IMR-90 (cell line): ENCODE data around the gene TLCD5. TPM values are rescaled to one million over a fixed set of nuclear protein-coding genes. Genes with fewer than 3 reads are reported as not detected.

Experiments used
- ATAC-seq: fragments of 200-7000 bp; cut with Tn5 transposase; 2 replicates; pipeline ENCODE4 v1.9.1; 2020; ENCODE audit warnings: low read depth, mild to moderate bottlenecking, moderate library complexity
- BruUV-seq: library from RNA; stranded (reverse); fragments of 400-500 nt; replicated peaks from 2 replicates; lab custom pipeline; 2021; lab: Mats Ljungman, UMichigan
- CTCF ChIA-PET: fragments of 300-600 bp; formaldehyde crosslinking; extraction: SDS; loops from one replicate; lab custom pipeline; 2021; ENCODE audit warnings: antibody characterized with exemption; lab: Yijun Ruan, JAX
- POLR2A ChIA-PET: fragments of 300-600 bp; sonication (Branson Sonifier 250); formaldehyde crosslinking; loops from one replicate; lab custom pipeline; 2022; ENCODE audit warnings: antibody characterized with exemption; ENCODE audit not compliant: unreplicated experiment; lab: Charles Lee
- DNase-seq: peaks from one replicate; pipeline ENCODE4 v3.0.0; 2013
- H2AFZ ChIP-seq: replicated peaks from 2 replicates; pipeline ENCODE3; 2013; ENCODE audit warnings: low read length, mild to moderate bottlenecking; ENCODE audit not compliant: poor library complexity
- H2AK5ac ChIP-seq: 2 replicates; pipeline ENCODE4 v1.6.1; 2013; ENCODE audit warnings: low read depth, low read length, inconsistent platforms
- H2AK9ac ChIP-seq: replicated peaks from 2 replicates; pipeline ENCODE3; 2013; ENCODE audit warnings: mild to moderate bottlenecking, low read depth, low read length, moderate library complexity; ENCODE audit not compliant: poor library complexity
- H2BK120ac ChIP-seq: 2 replicates; pipeline ENCODE4 v1.6.1; 2013; ENCODE audit warnings: low read depth, low read length, inconsistent platforms
- H2BK15ac ChIP-seq: 3 replicates; pipeline ENCODE4 v1.6.1; 2013; ENCODE audit warnings: low read depth, low read length, inconsistent platforms
- H2BK20ac ChIP-seq: 2 replicates; pipeline ENCODE4 v1.6.1; 2013; ENCODE audit warnings: low read depth, mild to moderate bottlenecking, inconsistent platforms, low read length, moderate library complexity
- H2BK5ac ChIP-seq: 2 replicates; pipeline ENCODE4 v1.6.1; 2013; ENCODE audit warnings: mild to moderate bottlenecking, low read depth, low read length, inconsistent platforms; ENCODE audit not compliant: poor library complexity, severe bottlenecking
- H3K14ac ChIP-seq: replicated peaks from 2 replicates; pipeline ENCODE4 v1.6.1; 2013; ENCODE audit warnings: low read depth, low read length, inconsistent platforms
- H3K18ac ChIP-seq: 2 replicates; pipeline ENCODE4 v1.6.1; 2013; ENCODE audit warnings: low read depth, low read length, control low read depth
- H3K23ac ChIP-seq: 2 replicates; pipeline ENCODE4 v1.6.1; 2013; ENCODE audit warnings: low read depth, low read length, inconsistent platforms
- H3K27ac ChIP-seq: 2 replicates; pipeline ENCODE4 v1.5.1; 2013; ENCODE audit warnings: mild to moderate bottlenecking, control low read depth, low read length; ENCODE audit not compliant: insufficient read depth
- H3K27me3 ChIP-seq: 2 replicates; pipeline ENCODE4 v1.6.1; 2013; ENCODE audit warnings: low read length; ENCODE audit not compliant: control insufficient read depth, insufficient read depth
- H3K36me3 ChIP-seq: 2 replicates; pipeline ENCODE4 v1.6.1; 2013; ENCODE audit warnings: low read length, mixed read lengths; ENCODE audit not compliant: control insufficient read depth, insufficient read depth
- H3K4ac ChIP-seq: 2 replicates; pipeline ENCODE4 v1.6.1; 2013; ENCODE audit warnings: low read depth, low read length, inconsistent platforms
- H3K4me1 ChIP-seq: 2 replicates; pipeline ENCODE4 v1.6.1; 2013; ENCODE audit warnings: low read length, mixed read lengths; ENCODE audit not compliant: control insufficient read depth, insufficient read depth
- H3K4me2 ChIP-seq: 2 replicates; pipeline ENCODE4 v1.6.1; 2013; ENCODE audit warnings: low read depth, mild to moderate bottlenecking, control low read depth, low read length, moderate library complexity
- H3K4me3 ChIP-seq: 2 replicates; pipeline ENCODE4 v1.5.1; 2013; ENCODE audit warnings: low read depth, mild to moderate bottlenecking, control low read depth, low read length, moderate library complexity; ENCODE audit not compliant: insufficient read depth
- H3K56ac ChIP-seq: 2 replicates; pipeline ENCODE4 v1.6.1; 2013; ENCODE audit warnings: low read length, inconsistent platforms; ENCODE audit not compliant: insufficient read depth; ENCODE audit errors: extremely low read depth
- H3K79me1 ChIP-seq, 2 experiments: 2 replicates each; pipeline ENCODE4 v1.6.1; 2013; ENCODE audit warnings: low read length in 2 of 2, inconsistent platforms in 1 of 2, low read depth in 1 of 2
- H3K9ac ChIP-seq: 2 replicates; pipeline ENCODE4 v1.6.1; 2013; ENCODE audit warnings: low read depth, low read length, control low read depth
- H3K9me1 ChIP-seq: 2 replicates; pipeline ENCODE4 v1.6.1; 2013; ENCODE audit warnings: low read length, inconsistent platforms; ENCODE audit not compliant: insufficient read depth
- H3K9me3 ChIP-seq: 2 replicates; pipeline ENCODE4 v1.6.1; 2013; ENCODE audit warnings: low read length; ENCODE audit not compliant: control insufficient read depth, insufficient read depth
- H4K20me1 ChIP-seq: 2 replicates; pipeline ENCODE4 v1.6.1; 2013; ENCODE audit warnings: low read length, inconsistent platforms; ENCODE audit not compliant: insufficient read depth
- H4K5ac ChIP-seq: 2 replicates; pipeline ENCODE4 v1.6.1; 2013; ENCODE audit warnings: mild to moderate bottlenecking, low read depth, low read length, control low read depth
- H4K8ac ChIP-seq, 2 experiments: 2 replicates each; pipeline ENCODE4 v1.6.1; 2013; ENCODE audit warnings: low read depth in 2 of 2, low read length in 2 of 2, control low read depth in 1 of 2, inconsistent platforms in 1 of 2
- H4K91ac ChIP-seq: 2 replicates; pipeline ENCODE4 v1.6.1; 2013; ENCODE audit warnings: low read depth, low read length, inconsistent platforms; ENCODE audit not compliant: insufficient read depth
- BHLHE40 ChIP-seq: fragments of 150-350 bp; IDR thresholded peaks from 2 replicates; pipeline ENCODE4 v1.6.1; 2016; ENCODE audit warnings: mild to moderate bottlenecking, low read depth, low read length
- CHD1 ChIP-seq: IDR thresholded peaks from 2 replicates; pipeline ENCODE4 v1.6.1; 2012; ENCODE audit warnings: low read depth, low read length, improper control_type of control experiment
- MAZ ChIP-seq: IDR thresholded peaks from 2 replicates; pipeline ENCODE4 v1.6.1; 2012; ENCODE audit warnings: low read depth, mild to moderate bottlenecking, low read length, improper control_type of control experiment, moderate library complexity, borderline replicate concordance
- MXI1 ChIP-seq: IDR thresholded peaks from 2 replicates; pipeline ENCODE4 v1.6.1; 2012; ENCODE audit warnings: low read depth, mild to moderate bottlenecking, low read length, moderate library complexity, borderline replicate concordance
- NFE2L2 ChIP-seq: fragments of 150-350 bp; IDR thresholded peaks from 2 replicates; pipeline ENCODE4 v1.6.1; 2016; ENCODE audit warnings: low read depth, mild to moderate bottlenecking, low read length
- RCOR1 ChIP-seq: IDR thresholded peaks from 2 replicates; pipeline ENCODE4 v1.6.1; 2012; ENCODE audit warnings: mild to moderate bottlenecking, low read length, improper control_type of control experiment; ENCODE audit not compliant: insufficient replicate concordance
- RFX5 ChIP-seq: IDR thresholded peaks from 2 replicates; pipeline ENCODE4 v1.8.0; 2012; ENCODE audit warnings: low read depth, mild to moderate bottlenecking, low read length, moderate library complexity
- SMC3 ChIP-seq: fragments of 150-350 bp; IDR thresholded peaks from 2 replicates; pipeline ENCODE4 v1.6.1; 2016; ENCODE audit warnings: low read depth, mild to moderate bottlenecking, antibody characterized with exemption, low read length, moderate library complexity
- WGBS, 2 experiments: methylation state at CpG; one replicate each; pipeline versions ENCODE4 v1.1.5 to v1.1.7; 2013; ENCODE audit warnings: missing lambda C conversion rate in 2 of 2; ENCODE audit not compliant: insufficient read length in 1 of 2; ENCODE audit errors: extremely low coverage in 2 of 2; 5-methylcytosine and 5-hydroxymethylcytosine counted together
- dilution Hi-C: fragments of 300-500 bp; cut with HindIII; formaldehyde crosslinking; loops from one replicate; pipeline ENCODE4 v1.14.3; 2018; ENCODE audit warnings: low sequenced_read_pairs; ENCODE audit not compliant: unreplicated experiment
- in situ Hi-C: fragments of 300-500 bp; cut with MboI; formaldehyde crosslinking; loops from 3 replicates; pipeline ENCODE4 v1.14.3; 2019; ENCODE audit warnings: low sequenced_read_pairs, inconsistent platforms, mixed read lengths
- intact Hi-C: fragments of 100-400 bp; cut with micrococcal nuclease; formaldehyde crosslinking; loops from 2 replicates; pipeline ENCODE4 v1.10.0; 2022
- polyA plus RNA-seq, 3 experiments: library from polyadenylated mRNA; depleted of rRNA; stranded (reverse); fragments of >200 nt; gene quantifications; 2 replicates each; pipeline ENCODE4 v1.2.3, GENCODE V29; 2012; ENCODE audit warnings: low replicate concordance in 1 of 3
- total RNA-seq: library from RNA; depleted of rRNA; stranded (reverse); fragments of >200 nt; gene quantifications from 2 replicates; pipeline ENCODE4 v1.2.3, GENCODE V29; 2012
- TF ChIP-seq, protein P1 (sequence below): fragments of 150-350 bp; IDR thresholded peaks from 2 replicates; pipeline ENCODE4 v1.6.1; 2016; ENCODE audit warnings: low read depth, mild to moderate bottlenecking, low read length, moderate library complexity, borderline replicate concordance

The TLCD5 gene
- total and polyA plus RNA-seq, 2 of the 4 experiments (the other 2 are of a cell fraction): 9.5 to 11.5 TPM

DNA sequence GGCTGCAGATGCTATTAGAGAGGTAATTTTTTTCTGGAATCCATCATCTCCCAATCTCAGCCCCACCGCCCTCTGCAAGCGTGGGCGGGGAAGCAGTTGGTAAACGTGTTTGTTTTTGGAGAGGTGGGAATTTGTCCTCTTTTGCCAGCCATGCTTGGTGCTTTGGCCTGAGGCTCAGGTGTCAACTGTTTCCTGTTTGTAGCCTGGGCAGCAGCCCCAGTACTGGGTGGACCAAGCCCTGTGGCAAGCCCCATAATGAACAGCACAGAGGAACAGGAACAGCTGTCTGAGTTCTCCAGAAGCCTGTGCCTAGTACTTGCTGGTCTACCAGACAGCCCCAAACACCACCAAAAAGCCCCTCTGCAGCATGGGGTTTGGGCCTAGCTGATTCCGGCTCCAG lies 45.6 kb upstream of the TLCD5 start:
- no peaks in the 10 kb centered on the region for H4K20me1 ChIP-seq
- no peak overlapping the region for H3K4me2 ChIP-seq
- no CpG with 5 or more reads among the region's 5 CpGs for WGBS, 2 experiments
- no peaks in the 10 kb centered on the region for H3K4me1 ChIP-seq
- no peak for ATAC-seq
- H3K14ac ChIP-seq: no peak overlapping the region
- ChIA-PET CTCF (no interaction called here), POLR2A (no interaction called here)
- H3K9me3 ChIP-seq: no peaks in the 10 kb centered on the region
- H2BK120ac ChIP-seq: no peak overlapping the region
- H4K5ac ChIP-seq: no peak overlapping the region
- no peaks in the 10 kb centered on the region for H3K9me1 ChIP-seq
- H2AK9ac ChIP-seq: no peak overlapping the region
- TF ChIP-seq RFX5 (no peak), NFE2L2 (no peak), SMC3 (no peak), BHLHE40 (no peak), RCOR1 (no peak), CHD1 (no peak), MXI1 (no peak), MAZ (no peak)
- TF ChIP-seq, protein P1, sequence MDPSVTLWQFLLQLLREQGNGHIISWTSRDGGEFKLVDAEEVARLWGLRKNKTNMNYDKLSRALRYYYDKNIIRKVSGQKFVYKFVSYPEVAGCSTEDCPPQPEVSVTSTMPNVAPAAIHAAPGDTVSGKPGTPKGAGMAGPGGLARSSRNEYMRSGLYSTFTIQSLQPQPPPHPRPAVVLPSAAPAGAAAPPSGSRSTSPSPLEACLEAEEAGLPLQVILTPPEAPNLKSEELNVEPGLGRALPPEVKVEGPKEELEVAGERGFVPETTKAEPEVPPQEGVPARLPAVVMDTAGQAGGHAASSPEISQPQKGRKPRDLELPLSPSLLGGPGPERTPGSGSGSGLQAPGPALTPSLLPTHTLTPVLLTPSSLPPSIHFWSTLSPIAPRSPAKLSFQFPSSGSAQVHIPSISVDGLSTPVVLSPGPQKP: no peak
- no peak overlapping the region for H4K8ac ChIP-seq
- no peak overlapping the region for H3K4me3 ChIP-seq
- no peak overlapping the region for H4K91ac ChIP-seq
- no peak for DNase-seq
- in situ Hi-C loops (no loop called here), intact Hi-C loops (no loop called here), dilution Hi-C loops (no loop called here)
- peaks cover 43% of the 10 kb centered on the region for H3K27me3 ChIP-seq
- H3K56ac ChIP-seq: no peak overlapping the region
- H2BK15ac ChIP-seq: no peak overlapping the region
- H3K79me1 ChIP-seq: no peaks in the 10 kb centered on the region
- no peak overlapping the region for H2BK5ac ChIP-seq
- H3K9ac ChIP-seq: no peak overlapping the region
- no peak overlapping the region for H2BK20ac ChIP-seq
- no TSS peak for BruUV-seq
- no peak overlapping the region for H3K23ac ChIP-seq
- H3K4ac ChIP-seq: no peak overlapping the region
- no peak overlapping the region for H2AFZ ChIP-seq
- no peak overlapping the region for H3K27ac ChIP-seq
- H2AK5ac ChIP-seq: no peak overlapping the region
- no peak overlapping the region for H3K18ac ChIP-seq
- H3K36me3 ChIP-seq: no peaks in the 10 kb centered on the region
